ENCODE data around the gene STRN3.

- no peak for TF ChIP-seq CTCF (IDR thresholded peaks at IDR 0.05)
- TF ChIP-seq POLR2A (IDR thresholded peaks at IDR 0.05) = no peak
Observed at GRCh38 chr14:30977752-30978151, 48.4 kb downstream of the STRN3 start.
